SKM-1 treated with dmso at 0.1 percent for 144 hours (cell line): ENCODE measurements around the gene PHF13.
"Not testable (repeated sequence)": the region's sequence is repeated elsewhere in the genome, so short reads cannot be mapped to it uniquely, and the experiment has no call there.

Experiments
- DNase-seq: peaks from one replicate; lab custom pipeline; 2025; ENCODE audit not compliant: unreplicated experiment; lab: John Stamatoyannopoulos, UW

The PHF13 gene

GRCh38 chr1:6586404-6586816 is 27.1 kb upstream of the PHF13 start:
- no peak for DNase-seq

- no peak for DNase-seq
Measured at GRCh38 chr1:6587261-6588005, 26.1 kb upstream of the PHF13 start.

DNA sequence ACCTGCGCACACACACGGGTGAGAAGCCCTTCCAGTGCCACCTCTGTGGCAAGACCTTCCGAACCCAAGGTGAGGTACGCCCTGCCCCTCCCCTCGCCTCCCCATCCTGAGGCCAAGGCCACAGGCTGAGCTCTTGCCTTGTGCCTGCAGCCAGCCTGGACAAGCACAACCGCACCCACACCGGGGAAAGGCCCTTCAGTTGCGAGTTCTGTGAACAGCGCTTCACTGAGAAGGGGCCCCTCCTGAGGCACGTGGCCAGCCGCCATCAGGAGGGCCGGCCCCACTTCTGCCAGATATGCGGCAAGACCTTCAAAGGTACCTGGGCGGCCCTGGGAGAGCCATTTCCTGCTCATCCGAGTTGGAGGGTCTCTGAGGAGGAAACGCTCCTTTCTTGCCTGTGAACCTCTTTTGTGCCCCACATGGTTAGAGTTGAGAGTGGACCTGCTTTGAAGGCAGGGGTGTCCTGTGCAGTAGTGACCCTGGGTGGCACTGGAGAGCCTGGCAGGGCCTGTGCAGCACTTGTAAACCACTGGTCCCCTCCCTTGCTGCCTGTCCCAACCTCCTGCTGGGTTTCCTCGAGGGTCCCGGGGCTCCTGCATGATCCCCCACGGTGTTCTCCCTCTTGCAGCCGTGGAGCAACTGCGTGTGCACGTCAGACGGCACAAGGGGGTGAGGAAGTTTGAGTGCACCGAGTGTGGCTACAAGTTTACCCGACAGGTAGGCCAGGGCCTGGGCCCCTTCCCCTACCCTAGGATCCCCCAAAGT is 25.2 kb upstream of the PHF13 start:
- DNase-seq = no peak

- DNase-seq = no peak
Measured at GRCh38 chr1:6588893-6589520, 24.5 kb upstream of the PHF13 start.

GRCh38 chr1:6590046-6590445 is 23.5 kb upstream of the PHF13 start:
- no peak for DNase-seq

DNA sequence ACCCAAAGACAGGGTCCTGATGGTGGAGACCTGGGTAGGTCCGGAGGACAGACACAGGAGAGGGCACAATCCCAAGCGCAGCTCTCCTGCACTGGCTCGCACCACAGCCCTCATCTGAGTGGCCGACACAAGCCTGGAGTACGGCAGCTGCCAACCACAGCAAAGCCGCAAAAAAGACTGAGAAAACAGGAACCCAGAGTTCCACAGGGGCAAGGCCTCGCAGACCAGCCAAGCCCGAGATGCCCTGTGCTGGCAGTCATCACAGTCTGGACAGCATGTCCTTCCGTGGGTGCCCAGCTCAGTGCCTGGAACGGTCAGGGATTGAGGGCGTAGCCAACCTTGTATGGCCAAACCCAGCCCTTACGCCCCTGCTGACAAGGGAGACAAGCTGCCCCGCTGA is 22.3 kb upstream of the PHF13 start:
- DNase-seq = no peak

DNA sequence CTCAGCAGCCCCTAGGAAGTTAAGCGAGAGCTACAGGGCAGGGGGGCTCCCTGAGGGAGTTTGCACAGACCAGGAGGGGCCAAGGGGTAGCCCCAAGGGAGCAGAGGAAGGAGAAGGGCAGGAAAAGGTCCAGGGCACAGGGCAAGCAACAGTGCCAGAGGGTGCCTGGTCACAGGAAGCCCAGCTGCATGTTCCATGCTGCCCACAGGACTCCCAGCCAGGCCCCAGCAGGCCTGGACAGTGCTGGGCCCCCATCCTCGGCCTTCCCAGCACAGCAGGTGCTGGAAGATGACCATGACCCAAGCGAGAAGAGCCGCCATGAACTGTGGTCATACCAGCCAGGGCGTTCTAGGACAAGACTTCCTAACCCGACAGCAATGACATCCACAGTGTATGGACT is 21.9 kb upstream of the PHF13 start:
- no peak for DNase-seq

DNA sequence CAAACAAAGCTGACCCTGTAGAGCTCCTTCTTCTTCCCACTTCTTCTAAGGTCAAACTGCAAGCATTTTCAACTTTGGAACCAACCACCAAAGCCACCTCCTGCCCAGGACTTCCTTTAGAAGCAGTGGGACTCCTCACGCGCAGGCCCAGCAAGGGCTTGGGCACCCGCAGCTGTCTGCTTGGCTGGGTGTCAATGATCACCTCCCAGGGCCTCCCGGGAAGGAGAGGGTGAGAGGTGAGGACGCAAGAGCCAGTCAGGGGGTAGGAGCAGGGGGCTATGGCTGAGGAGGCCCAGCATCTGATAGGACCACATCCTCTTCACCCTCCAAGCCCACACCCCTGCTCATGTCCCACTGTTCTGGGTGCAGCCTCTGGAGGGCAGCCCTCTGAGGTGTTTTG is 21.1 kb upstream of the PHF13 start:
- no peak for DNase-seq

- DNase-seq = no peak
Measured at GRCh38 chr1:6592865-6593593, 20.5 kb upstream of the PHF13 start.

- DNase-seq = no peak
Measured at GRCh38 chr1:6593810-6594209, 19.7 kb upstream of the PHF13 start.

GRCh38 chr1:6594977-6595740 is 18.4 kb upstream of the PHF13 start:
- DNase-seq = no peak

DNA sequence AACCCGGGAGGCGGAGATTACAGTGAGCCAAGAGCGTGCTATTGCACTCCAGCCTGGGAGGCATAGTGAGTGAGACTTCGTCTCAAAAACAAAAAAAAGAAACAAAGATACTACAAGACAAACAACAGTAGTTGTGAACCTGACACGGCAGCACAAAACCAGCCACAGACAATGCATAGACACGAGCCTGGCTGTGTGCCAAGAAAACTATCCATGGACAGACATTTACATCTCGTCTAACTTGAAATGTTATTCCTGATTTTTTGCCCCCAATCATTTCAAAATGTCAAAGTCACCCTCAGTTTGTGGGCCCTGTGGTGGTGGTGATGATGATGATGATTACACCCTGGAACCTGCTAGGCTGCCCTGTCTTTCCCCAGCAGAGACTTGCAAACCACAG is 17.2 kb upstream of the PHF13 start:
- no peak for DNase-seq

GRCh38 chr1:6596886-6597776 is 16.4 kb upstream of the PHF13 start:
- DNase-seq = no peak

GRCh38 chr1:6597777-6598131 is 15.8 kb upstream of the PHF13 start:
- no peak for DNase-seq

GRCh38 chr1:6599141-6599975 is 14.2 kb upstream of the PHF13 start:
- peak; percentile 86 for DNase-seq

DNA sequence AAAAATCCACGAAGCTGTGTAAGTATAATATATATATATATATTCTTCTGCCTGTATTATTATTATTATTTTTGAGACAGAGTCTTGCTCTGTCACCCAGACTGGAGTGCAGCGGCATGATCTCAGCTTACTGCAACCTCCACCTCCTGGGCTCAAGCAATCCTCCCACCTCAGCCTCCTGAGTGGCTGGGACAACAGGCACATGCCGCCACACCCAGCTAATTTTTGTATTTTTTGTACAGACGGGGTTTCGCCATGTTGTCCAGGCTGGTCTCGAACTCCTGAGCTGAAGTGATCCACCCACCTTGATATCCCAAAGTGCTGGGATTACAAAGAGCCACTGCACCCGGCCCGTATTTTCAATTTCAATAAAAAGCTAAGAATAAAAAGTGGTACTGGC is 13.5 kb upstream of the PHF13 start:
- DNase-seq = not testable (repeated sequence)

- DNase-seq = no peak
Measured at GRCh38 chr1:6600410-6601048, 13.0 kb upstream of the PHF13 start.
